Activated T-cell treated with anti-CD3 and anti-CD28 coated beads for 4 hours (primary cell): ENCODE measurements around the gene HIBADH.
"Not testable (repeated sequence)": the region's sequence is repeated elsewhere in the genome, so short reads cannot be mapped to it uniquely, and the experiment has no call there.

ENCODE experiments used
- DNase-seq: peaks from one replicate; pipeline ENCODE4 v3.0.0-alpha.2; 2020

Gene HIBADH

DNA sequence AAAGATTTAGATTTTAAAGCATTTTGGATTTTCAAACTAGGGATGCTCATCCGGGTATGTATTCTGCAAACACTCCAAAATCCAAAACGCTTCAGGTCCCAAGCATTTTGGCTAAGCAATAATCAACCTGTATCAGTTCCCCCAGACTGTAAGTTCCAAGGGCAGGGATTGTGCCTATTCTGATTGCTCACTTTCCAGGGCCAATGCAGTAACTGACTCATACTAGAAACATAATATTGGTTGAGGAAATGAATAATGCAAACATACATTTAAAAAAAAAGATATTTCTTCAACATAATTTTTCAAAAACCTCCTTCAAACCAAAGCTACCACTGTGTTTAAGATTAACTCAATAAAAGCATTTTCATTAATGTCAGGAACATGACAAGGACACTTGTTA lies 69.5 kb downstream of the HIBADH start:
- DNase-seq, result no peak

DNA sequence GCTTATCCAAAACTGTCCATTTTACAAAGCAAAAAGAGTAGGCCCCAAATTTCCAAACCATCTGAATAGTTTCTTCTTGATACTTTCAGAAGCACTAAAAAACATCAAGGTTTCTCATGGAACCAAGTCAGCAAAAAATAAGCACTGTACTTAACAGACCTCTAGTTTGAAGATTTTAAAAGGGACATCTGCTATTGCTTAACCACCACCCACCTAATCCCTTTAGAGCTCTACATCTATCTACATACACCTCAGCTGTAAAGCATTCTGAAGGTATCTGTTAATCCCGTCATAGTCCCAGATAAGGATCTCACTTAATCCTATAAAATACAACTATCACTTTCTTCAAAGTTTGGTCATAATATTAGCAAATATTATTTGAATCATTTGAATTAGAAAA lies 72.3 kb downstream of the HIBADH start:
- DNase-seq, result no peak

DNA sequence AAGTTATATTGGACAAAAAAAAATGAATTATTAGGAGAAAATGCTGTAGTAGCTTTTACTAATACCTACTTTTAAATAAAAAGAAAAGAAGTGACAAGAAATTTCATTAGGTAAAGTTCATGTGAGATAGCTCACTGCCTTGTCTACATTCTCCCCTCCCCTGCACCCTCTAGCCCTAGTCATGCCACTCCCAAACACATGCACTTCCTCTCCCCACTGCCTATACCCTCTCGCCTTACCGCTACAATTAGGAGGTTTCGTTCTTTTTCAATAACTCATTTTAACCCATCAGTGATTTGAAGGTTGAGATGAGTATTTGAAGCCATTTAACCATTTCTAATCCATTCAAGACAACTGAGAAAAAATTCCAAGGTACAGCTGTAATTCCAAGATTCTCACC lies 75.3 kb downstream of the HIBADH start:
- no peak for DNase-seq

DNA sequence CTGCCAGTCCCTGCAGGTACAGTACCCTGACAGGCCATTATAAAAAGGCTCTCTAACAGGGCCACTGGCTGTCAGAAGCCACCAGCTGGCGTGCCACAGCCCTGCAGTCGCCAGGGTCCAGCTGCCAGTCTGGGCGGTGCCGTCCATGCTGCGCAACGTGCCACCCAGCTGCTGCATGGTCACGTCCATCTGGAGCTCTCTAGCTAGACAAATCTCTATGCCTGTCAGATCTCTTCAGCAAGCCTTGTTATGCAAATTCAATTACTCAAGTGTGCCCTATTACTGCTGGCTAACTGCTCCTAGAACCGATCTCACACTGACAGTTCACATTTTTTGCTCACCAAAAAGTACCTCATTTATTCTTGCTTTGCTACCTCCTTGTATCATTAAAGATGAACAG lies 75.9 kb downstream of the HIBADH start:
- DNase-seq, result no peak

DNA sequence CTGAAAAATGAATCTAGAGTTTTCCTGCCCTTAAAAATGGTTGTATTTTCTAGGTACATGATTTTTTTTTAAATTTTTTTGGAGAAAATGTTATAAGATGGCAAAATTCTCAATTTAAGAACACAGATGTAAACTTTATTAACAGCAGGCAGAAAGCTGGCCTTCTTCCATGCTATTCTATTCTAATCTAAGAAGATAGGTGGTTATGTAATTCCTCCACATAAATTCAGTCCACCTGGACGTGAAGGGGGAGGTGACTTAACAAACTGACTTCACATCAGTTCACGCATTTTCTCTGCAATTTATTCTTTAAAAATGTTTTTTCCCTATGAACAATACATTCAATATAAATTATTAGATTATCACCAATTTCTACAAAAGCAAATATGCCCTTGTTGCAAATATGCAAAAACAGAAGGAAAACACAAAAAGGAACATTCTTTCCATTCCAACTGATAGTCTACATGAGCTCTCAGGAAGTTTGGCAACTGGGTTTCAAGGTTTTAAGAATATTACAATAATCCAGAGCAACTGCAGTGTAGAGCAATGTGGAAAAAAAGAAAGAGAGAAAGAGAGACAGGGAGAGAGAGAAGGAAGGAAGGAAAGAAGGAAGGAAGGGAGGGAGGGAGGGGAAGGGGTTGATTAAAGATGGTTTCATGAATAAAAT lies 76.8 kb downstream of the HIBADH start:
- no peak for DNase-seq

DNA sequence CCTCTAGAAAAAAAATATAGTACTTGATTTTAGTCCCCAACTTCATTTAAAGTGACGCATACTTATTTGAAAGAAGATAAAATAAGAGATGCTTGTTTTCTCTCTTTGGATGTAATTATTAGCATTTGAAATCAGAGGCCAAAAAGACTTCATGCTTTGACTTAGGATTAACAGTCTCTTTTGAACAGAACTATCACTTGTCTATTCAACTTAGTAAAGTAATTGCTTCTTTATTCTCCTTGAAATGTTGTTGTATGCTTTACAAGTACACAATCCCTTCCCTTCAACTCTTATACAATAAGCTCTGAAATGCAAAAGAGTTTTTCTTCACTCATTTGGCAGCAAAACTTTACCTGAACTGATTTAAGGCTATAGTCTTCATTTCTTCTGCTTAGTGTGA lies 80.8 kb downstream of the HIBADH start:
- no peak for DNase-seq

DNA sequence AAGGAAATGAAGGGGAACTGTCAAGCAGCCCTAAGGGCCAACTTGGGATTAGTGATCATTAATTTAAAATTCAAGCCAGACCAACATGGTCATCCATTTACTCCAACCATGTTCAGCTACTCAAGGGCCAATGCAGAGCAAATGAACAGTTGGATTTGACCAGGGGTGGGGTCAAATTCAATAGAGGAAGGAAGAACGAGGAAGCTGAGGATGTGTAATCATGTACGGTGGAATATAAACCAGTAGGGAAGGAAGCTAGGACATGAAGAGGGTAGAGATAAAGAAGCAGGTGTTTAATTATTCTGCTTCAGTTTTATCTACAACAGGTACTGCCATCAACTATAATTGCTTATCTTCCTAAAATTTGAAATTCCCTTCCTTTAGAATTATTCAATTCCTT lies 81.6 kb downstream of the HIBADH start:
- DNase-seq, result no peak

DNA sequence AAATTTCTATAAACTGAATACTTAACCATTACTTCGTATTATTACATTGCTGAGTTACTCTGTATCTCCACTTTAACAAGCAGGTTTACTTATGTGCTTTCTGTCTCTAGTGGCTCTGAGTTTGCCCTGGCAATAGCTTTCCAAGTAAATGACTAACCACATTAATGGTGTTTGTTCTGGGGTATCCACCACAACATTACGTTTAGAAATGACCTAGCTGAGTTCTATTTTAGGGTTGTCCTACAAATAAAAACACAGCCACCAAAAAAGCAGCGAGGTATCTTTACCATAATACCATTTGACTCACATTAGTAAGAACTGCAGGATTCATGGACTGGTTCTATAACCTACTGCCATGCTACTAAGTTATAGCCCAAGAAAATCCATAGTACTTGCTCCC lies 83.1 kb downstream of the HIBADH start:
- DNase-seq, result no peak

DNA sequence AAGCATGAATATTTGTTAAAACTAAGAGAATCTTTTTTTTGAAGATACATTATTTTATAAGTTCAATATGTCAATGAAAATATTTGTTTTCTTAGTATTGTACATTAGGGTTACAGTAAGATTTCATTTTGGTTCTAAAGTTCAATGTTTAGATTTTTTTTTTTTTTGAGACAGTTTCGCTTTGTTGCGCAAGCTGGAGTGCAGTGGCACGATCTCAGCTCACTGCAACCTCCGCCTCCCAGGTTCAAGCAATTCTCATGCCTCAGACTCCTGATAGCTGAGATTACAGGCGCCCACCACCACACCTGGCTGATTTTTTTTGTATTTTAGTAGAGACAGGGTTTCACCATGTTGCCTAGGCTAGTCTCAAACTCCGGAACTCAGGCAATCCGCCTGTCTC lies 84.5 kb downstream of the HIBADH start:
- not testable (repeated sequence) for DNase-seq

DNA sequence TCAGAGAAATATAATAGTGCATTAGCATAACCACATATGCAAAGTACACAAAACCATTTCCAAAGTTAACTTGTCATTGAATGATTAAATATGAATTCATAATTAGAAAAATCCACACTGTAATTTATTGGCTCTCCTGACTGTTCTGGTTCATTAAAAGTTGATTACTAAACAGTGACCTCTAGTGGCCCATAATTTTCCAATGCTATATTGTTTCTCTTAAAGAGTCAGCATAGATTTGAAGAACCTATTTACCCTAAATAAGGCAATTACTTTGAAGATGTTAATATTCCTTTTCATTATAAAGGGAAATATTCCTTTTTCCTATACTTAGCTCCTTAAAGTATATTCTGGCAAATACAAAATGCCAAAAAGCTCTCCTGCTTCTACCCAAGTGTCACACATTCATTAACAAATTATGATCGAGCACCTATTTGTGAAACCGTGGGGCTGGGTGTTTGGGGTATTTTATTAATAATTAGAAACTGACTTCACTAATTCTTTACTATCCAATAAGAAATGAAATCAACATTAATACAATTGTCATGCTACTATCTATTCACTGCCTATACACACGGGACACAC lies 86.2 kb downstream of the HIBADH start:
- no peak for DNase-seq

DNA sequence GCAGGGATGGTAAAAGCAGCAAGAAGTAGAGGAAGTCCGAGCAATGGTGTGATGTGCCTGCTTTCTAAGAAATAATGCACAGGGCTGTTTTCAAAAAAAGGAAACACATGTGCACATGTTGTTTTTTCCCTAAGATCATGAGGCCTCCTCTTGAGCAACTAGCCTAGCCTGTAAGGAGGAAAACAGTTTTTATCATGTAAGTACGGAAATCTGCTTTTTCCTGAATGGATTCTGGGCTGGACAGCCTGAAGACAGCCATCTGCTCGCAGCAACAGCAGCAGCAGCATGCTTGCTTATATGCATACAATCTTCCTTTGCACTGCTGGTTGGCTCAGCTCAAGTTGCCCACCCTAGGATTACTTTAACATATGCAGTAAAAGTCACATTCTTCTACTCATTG lies 87.1 kb downstream of the HIBADH start:
- DNase-seq, result no peak

DNA sequence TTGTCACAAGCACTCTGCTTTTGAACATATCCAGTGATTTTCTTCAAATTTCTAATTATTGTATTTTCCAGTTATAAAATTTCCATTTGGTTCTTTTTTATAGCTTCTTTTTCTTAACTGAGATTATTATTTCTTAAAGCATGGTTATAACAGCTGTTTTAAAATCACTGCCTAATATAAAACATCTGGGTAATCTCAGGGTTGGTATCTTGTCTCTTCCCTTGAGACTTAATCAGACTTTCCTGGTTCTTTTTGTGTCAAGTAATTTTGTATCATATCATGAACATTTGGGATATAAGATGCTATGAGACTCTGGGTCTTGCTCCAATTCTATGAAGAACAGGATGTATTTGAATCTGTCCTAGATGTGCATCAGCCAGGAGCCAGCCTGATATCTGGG lies 93.6 kb downstream of the HIBADH start:
- no peak for DNase-seq

DNA sequence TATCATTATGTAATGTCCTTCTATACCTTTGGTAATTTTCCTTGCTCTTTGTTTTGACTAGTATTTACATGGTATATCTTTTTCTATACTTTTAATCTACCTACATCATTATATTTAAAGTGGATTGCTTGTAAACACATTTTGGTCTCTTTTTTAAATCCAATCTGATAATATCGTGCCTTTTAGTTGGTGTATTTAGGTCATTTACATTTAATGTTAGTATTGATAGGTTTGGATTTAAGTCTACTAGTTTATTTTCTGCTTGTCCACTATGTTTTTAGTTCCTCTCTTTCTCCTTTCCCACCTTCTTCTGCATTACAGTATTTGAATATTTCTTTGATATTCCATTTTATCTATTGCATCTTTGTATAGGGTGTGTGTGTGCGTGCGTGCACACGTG lies 95.4 kb downstream of the HIBADH start:
- no peak for DNase-seq

DNA sequence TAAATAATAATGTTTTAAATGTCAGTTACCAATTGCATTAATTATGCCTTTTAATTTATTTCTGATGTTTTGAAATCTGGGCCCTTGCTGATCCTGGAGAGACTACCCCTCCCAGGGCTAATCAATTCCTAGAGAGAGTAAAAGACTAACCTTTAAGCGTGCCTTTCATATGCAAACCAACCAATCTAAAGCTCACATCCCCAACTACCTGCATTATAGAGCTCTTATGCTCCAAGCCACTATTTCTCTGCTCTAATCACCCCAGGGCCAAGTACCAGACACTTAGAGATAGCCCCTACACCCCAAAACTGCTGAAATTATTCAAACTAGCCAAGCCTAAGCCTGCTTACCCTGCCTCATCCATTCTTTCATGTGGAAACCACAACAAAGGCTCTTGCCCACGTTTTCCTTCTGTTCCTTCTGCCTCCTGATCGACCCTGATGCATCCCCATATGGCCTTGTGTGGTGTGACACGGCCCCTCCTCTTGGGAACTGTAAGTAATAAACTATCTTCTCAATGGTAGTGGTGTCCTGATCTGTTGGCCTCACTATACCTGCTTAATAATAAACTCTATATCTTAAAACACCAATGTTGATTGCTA lies 97.7 kb downstream of the HIBADH start:
- no peak for DNase-seq

DNA sequence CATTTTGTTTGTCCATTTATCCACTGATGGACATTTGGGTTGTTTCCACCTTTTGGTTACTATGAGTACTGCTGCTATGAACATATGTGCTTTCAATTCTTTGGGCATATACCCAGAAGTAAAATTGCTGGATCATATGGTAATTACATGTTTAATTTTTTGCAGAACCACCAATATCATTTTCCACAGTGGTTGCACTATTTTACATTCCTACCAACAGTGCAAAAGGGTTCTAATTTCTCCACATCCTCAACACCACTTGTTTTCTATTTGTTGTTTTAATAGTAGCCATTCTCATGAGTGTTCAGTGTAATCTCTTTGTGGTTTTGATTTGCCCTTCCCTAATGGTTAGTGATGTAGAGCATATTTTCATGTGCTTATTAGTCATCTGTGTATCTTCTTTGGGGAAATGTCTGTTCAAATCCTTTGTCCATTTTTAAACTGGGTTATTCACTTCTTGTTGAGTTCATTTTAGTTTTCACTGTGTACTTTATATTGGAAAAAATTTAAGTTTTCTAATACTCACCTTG lies 101.9 kb downstream of the HIBADH start:
- DNase-seq, result no peak

DNA sequence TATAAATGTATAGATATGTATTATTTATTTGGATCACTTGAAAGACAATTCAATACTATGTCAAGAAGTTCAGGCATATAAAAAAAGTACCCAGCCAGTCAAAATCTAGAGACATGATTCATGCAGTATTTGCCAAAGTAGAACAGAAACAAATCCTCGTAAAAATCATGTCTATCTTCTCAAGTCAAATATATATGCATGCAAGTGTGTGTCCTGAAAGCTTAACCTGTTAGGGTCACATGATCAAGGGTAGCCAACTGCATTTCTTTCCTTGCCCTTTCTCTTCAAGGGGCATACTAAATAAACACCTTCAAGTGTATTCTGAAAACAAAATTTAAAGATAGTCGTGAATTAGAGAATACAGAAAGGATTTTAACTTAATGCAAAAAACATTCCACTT lies 107.0 kb downstream of the HIBADH start:
- DNase-seq, result no peak

DNA sequence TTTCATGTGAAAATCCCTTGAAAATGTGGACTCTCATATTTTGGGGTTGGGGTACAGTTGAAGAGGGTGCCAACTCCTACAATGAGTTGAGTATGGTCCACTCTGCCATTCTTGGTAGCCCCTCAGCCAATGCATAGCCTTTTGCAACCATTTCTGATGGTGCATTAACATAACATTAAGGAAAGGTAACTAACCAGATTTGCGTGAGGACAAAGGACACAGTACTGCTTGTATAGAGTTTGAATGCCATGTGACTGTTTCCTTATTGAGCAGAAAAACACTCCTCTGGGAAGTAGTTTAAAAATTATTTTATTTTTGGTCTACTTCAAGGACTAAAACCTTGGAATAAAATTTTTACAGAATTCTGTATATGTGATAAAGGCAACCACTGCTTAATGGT lies 107.9 kb downstream of the HIBADH start:
- DNase-seq, result no peak

DNA sequence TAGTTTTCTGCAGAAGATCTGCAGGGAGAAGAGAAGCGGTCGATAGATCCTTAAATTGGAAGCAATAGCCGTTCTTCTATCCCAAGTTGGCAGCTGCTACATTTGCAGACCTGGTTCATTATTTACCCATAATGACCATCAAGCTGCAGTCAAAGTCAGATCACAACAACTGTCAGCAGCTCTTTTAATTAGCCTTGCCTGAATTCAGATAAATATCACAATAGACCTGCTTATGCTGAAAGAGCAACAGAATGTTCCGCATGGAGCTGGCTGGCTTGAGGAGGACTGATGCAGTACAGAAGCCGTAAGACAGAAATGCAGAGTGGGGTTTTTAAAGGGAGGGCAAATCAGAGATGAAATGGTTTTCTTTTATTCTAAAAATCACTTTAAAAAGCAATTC lies 109.4 kb downstream of the HIBADH start:
- no peak for DNase-seq

DNA sequence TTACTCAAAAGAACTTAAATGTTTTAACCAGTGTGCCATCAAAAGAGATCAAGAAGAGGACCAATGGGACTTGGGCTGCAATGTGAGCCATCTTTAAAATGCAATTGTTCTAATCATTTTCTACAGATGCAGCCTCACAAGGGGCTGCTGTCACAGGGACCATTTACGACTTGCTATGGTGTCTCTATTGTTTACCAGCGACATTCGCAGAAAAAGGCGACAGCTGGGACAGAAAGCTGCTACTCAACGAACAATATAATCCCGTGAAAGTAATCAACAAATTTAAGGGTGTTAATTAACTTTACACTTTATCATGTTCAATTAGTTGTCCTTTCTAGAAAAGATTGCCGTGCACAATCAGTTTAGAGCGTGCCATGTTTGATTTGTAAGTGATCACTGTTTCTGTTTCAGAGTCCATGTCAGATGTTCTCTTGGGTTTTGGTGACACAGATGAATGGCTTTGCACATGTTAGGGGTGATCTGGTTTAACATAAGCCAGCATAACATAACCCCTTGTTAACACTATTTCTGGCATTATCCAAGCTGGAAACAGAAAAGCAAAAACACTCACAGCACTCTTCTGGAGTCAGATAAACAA lies 110.8 kb downstream of the HIBADH start:
- DNase-seq, result no peak

DNA sequence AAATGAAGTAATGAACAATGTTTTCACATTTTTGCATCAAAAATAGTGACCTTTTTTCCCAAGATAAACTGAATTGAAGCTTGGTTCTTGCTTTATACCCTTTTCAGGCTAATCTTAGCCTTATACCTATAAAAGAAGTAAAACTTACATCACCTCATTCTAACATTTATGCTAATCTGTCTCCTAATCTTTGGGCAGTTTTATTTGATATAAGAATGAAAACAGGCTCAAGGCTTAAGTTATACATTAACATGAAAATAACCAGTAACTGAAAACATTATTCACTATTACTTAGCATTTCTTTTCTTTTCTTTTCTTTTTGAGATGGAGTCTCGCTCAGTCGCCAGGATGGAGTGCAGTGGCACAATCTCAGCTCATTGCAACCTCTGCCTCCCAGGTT lies 113.1 kb downstream of the HIBADH start:
- no peak for DNase-seq

DNA sequence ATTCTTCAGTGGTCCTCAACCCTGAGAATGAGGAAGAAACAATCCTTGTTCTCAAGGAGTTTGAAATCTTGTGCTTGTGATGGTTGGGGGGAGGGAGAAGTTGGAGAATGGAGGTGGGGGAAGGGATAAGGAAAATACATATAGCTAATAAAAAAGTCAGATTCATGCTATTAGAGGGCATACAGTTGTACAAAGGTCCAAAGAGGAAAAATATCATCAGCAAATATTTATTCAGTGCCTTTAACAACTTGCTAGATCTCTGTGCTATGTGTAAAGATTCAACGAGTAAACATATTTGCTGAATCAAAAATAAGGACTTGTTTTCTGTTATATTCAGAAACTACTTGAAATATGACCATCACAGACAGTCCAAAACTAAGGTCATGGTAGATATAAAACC lies 114.4 kb downstream of the HIBADH start:
- DNase-seq, result no peak

DNA sequence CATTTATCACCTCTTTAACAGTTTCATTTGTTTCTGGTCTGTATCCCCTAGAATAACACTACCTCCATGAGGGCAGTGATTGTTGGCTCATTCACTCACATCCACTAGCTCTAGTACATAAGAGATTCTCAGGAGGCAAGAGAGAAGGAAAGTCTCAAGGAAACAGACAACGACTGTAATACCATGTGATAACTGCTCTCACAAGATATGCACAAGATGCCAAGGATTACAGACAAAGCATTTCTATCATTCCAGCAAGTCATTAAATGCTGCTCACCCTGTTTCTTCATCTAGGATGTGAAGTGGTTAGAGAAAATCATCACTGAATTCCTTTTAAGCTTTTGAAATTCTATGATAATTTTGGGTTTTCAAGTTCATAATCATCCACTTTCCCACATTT lies 115.3 kb downstream of the HIBADH start:
- DNase-seq, result no peak

DNA sequence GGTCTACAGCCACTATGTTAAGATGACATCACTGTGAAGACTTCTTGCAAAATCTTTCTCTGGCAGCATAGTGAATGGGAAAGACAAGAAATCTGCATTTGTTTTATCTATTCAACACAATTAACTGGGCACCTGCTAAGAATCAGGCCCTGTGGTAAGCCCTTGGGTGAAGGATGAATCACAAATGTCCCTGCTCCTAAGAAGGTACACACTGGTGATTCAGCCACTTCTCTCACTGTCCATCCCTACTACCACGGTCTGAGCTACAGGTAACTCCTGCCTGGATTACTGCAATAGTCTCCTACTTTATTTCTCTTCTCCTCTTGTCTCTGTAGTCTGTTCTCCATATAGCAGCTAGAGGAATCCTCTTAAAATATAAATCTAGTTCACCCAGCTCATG lies 116.1 kb downstream of the HIBADH start:
- no peak for DNase-seq

DNA sequence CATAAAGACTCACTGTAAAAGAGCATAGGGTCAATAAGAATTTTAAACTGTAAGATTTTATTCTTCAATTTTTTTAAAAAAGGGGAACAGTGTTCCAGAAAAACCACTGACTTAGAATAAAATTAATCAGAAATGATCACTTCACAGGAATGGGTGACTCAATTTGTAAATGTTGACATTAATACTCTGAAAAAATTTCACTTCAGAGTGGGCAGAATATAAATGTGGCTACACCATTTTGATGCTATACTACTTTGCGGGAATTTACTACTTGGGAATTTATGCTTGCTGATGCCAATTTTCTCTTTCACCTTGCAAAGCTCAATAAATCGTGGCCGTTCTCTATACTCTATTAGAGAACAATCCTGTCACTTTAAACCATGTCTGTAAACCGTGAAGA lies 126.9 kb downstream of the HIBADH start:
- no peak for DNase-seq
